Stimulated activated CD4-positive, alpha-beta T cell treated with anti-CD3 and anti-CD28 coated beads, Interleukin-4, amount 100 ng/mL, for 24 hours (primary cell): ENCODE results near the gene DNAH8.
"Not testable (repeated sequence)": the region's sequence is repeated elsewhere in the genome, so short reads cannot be mapped to it uniquely, and the experiment has no call there.

Source experiments
- DNase-seq: peaks from one replicate; pipeline ENCODE4 v3.0.0-alpha.2; 2020

Gene DNAH8

GRCh38 chr6:38915205-38915925, 200.3 kb downstream of the DNAH8 start:
- DNase-seq, result no peak

DNA sequence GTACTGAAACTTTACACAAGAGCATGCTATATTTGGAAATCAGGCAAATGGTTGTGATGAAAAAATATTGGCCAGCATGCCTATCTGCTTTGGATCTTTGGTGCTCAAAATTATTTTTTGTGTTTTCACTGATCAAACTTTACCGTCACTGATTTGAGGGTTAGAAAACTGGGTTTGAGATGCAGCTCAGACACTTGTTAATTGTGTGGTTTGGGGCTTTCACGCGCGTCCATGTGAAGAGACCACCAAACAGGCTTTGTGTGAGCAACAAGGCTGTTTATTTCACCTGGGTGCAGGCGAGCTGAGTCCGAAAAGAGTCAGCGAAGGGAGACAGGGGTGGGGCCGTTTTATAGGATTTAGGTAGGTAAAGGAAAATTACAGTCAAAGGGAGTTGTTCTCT, 206.4 kb downstream of the DNAH8 start:
- DNase-seq, result not testable (repeated sequence)

- DNase-seq, result no peak
These were observed 209.8 kb downstream of the DNAH8 start for GRCh38 chr6:38924791-38925509.

GRCh38 chr6:38929560-38929959, 214.4 kb downstream of the DNAH8 start:
- DNase-seq, result no peak

DNA sequence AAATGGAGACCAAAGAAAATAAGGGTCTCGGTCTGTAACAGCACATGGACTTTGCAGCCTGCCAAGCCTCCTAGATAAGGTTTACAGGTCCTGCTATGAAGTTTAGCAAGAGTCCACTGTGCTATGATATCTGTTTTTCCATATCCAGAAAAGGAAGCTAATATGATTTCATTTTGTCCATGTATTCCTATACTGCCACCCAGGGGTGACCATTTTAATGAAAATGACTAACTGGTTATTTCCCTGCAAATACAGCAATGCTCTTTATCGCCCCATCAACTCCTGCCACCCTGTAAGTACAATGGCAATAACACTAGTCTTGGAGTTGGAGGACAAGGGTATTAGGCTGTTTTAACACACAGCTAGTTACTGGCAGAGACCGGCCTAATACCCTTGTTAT, 218.3 kb downstream of the DNAH8 start:
- no peak for DNase-seq

GRCh38 chr6:38935051-38935450, 219.9 kb downstream of the DNAH8 start:
- DNase-seq, result no peak

- DNase-seq, result no peak
These were observed 222.9 kb downstream of the DNAH8 start for GRCh38 chr6:38937839-38938613.

GRCh38 chr6:38938741-38939140, 223.6 kb downstream of the DNAH8 start:
- no peak for DNase-seq

- DNase-seq, result no peak
These were observed 227.3 kb downstream of the DNAH8 start for GRCh38 chr6:38942442-38942841.

- no peak for DNase-seq
These were observed 227.9 kb downstream of the DNAH8 start for GRCh38 chr6:38942965-38943364.

- no peak for DNase-seq
These were observed 228.9 kb downstream of the DNAH8 start for GRCh38 chr6:38943964-38944363.

GRCh38 chr6:38944655-38945279, 229.7 kb downstream of the DNAH8 start:
- DNase-seq, result no peak

GRCh38 chr6:38955861-38956260, 240.8 kb downstream of the DNAH8 start:
- DNase-seq, result no peak

DNA sequence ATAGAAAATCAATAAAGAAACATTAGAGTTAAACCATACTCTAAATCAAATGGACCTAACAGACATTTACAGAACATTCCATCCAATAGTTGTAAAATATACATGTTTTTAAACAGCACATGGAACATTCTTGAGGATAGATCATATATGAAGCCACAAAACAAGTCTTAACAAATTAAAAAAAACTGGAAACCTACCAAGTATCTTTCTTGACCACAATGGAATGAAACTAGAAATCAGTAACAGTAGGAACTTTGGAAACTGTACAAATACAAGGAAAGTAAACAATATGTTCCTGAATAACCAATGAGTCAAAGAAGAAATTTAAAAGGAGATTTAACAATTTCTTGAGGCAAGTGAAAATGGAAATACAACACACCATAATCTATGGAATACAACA, 242.3 kb downstream of the DNAH8 start:
- DNase-seq, result no peak

- DNase-seq, result no peak
These were observed 244.0 kb downstream of the DNAH8 start for GRCh38 chr6:38959138-38959537.

DNA sequence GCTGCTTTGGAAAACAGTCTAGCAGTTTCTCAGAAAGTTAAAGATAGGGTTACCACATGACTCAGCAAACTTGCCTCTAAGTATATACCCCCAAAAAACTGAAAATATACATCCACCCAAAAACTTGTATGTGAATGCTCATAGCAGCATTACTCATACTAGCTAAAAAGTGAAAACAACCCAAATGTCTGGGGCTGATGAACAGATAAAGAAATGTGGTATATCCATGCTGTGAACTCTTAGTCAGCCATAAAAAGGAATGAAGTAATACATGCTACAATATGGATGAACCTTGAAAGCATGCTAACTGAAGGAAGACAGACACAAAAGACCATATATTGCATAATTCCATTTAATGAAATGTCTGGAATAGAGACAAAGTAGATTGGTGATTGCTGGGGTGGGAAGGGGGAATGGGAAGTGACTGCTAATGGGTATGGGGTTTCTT, 253.6 kb downstream of the DNAH8 start:
- no peak for DNase-seq

DNA sequence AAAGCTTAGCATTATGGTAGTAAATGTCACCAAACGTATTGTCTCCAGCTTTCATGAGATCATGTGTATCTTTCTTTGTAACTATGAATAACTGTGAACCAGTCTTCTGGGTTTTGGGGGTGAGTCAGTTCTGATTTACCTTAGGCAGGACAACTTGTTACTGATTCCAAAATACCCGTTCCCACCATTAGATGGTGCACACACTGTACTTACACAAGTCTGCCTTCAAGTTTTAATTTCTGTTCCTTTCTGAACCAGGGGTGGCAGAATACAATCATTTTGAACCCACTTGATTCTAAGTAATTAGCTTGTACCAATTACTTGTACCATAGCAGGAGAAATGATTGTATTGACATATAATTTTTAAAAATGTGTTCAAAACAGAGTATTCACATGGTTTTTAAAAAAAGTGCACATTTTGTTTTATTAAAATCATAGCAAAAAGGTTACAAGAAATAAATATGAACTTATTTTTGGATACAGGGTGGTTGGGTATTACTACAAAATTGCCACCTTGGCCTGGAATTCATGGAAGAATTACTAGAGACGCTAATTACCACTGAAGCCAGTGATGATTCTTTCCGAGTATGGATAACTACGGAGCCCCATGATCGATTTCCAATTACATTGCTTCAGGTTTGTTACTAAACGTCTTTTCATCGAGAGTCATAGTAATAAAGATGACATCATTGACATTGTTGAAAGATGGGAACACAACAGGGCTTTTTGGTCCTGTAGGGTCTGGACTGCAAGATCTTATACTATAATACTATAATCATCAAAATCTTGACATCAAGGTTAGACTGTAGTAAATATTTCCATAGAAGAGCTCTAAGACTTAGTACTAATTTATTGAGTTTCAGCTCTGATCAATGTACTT, 258.3 kb downstream of the DNAH8 start:
- DNase-seq, result peak; percentile 47

- no peak for DNase-seq
These were observed 259.5 kb downstream of the DNAH8 start for GRCh38 chr6:38974389-38975151.

- no peak for DNase-seq
These were observed 260.5 kb downstream of the DNAH8 start for GRCh38 chr6:38975621-38976049.

DNA sequence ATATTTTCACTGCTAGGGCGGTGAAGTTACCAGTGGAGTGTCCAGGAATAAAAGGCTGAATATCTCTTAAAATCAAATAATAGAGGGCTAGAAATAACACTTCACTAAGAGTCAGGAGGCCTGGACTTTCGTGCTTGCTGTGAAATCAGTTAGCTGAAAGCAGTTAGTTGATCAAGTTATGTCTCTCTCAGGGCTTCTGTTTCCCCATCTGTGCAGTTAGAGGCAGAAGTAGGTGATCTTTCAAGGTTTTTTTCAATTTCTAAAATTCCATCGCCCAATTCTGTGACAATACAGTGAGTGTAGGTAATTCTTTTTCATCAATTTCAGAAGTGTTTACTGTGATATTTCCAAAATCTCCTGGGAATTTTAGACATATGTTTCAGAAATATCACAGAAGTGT, 260.9 kb downstream of the DNAH8 start:
- DNase-seq, result no peak

DNA sequence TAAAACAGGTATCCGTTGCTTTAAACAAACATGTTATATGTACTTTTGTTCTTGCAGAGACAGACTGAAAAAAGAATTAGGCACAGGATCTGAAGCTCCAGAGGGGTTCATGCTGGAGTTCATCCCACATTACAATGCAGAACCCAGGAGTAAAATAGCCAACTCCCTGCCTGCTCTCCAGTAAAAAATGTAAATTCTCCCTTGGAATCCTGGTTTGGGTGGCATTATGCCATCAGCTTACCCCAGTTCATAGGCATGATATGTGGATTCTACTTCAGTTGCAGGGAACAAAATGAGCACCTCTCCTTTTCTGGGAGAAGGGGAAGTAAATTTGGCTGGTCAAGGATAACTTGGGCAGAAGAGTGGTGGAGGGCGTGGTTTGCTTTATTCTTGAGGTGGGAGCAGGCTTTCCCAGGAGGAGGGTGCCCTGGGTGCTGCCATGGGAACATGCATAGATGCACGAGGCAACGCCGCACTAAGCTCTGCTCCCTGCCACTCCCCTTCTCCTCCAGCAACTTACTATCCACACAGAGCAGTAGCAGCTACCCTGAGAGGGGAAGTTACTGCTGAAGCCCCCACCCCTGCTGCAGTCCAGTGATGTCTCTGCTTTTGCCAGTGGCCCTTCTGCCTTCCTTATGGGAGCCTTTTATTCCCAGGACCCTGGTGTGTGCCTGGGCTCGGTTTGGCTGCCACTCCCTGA, 261.8 kb downstream of the DNAH8 start:
- DNase-seq, result no peak
